ENCODE results near the gene EBF3. TPM values are rescaled to one million over a fixed set of nuclear protein-coding genes. Genes with fewer than 3 reads are reported as not detected.

Gene EBF3
- polyA plus RNA-seq, 6 donors from 2014 or later, result not detected

DNA sequence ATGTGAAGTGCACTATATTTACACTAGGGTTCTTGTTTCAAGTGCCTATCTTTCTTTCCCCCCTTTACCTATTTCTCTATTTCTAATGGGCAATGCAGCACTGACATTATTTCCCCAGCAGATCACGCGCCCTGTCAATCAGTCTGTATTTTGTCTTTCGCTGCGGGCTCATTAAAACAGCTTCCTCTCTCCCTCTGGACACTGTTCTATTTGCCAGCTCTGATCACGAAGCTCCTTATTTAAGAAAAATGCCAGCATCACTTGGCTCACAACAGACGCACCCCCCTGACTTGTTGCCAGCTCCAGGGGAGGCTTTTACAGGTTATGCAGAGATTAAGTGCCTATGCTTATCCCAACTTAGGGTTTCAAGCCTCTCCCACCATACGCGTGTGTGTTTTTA lies 78.5 kb downstream of the EBF3 start:
- H3K36me3 Mint-ChIP-seq, result no peaks in the 10 kb centered on the region

DNA sequence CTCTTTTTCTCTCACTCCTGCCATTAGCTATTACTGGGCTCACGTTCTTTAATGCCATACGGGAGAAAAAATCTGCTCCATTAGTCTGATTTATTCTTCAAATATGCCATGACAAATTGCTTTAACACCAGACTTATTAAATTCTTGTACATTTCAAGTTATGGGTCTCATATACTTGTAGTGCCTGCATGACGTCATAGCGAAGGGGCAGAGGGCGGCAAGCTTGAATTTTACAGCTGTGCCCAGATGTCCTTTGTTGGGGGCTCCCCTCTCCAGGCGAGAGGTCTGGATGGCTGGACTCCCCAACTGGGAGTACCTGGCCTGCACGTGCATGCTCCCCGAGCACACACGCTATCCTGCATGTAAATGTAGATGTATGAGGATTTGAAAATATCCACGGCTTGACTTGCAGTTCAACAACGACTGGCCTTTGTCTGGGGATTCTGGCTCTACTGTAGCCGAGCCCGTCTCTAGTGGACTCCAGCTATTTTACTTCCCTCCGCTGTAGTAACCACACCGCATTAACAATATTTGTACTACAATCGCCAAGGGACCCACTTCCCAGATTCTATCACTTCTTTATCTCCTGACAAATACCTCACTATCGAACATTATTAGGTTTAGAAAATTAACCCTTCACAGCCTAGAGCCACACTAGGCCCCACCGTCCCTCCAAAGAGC lies 79.5 kb downstream of the EBF3 start:
- H3K9me3 Mint-ChIP-seq, result no peaks in the 10 kb centered on the region
- no peak overlapping the region for H3K4me3 Mint-ChIP-seq
- H3K27me3 Mint-ChIP-seq, result peaks cover 0 to 17% (median 0%) of the 10 kb centered on the region in 3 donors
- DNase-seq, result no peak
- H3K4me1 Mint-ChIP-seq, result no peaks in the 10 kb centered on the region
- no peak overlapping the region for H3K27ac Mint-ChIP-seq
- H3K36me3 Mint-ChIP-seq, result no peaks in the 10 kb centered on the region
- ATAC-seq (ENCODE audit: low read depth in 2 of 2), result no peak

More for the DNA sequence above, 78.5 kb downstream of the EBF3 start:
- Mint-ChIP-seq H3K27ac (no peak overlapping the region), H3K4me1 (no peaks in the 10 kb centered on the region), H3K27me3 (peaks cover 0 to 17% (median 0%) of the 10 kb centered on the region in 3 donors), H3K9me3 (no peaks in the 10 kb centered on the region), H3K4me3 (peak overlapping the region in 1 of 8 donors; percentile 17)
- no peak for ATAC-seq (ENCODE audit: low read depth in 2 of 2)
- no peak for DNase-seq

DNA sequence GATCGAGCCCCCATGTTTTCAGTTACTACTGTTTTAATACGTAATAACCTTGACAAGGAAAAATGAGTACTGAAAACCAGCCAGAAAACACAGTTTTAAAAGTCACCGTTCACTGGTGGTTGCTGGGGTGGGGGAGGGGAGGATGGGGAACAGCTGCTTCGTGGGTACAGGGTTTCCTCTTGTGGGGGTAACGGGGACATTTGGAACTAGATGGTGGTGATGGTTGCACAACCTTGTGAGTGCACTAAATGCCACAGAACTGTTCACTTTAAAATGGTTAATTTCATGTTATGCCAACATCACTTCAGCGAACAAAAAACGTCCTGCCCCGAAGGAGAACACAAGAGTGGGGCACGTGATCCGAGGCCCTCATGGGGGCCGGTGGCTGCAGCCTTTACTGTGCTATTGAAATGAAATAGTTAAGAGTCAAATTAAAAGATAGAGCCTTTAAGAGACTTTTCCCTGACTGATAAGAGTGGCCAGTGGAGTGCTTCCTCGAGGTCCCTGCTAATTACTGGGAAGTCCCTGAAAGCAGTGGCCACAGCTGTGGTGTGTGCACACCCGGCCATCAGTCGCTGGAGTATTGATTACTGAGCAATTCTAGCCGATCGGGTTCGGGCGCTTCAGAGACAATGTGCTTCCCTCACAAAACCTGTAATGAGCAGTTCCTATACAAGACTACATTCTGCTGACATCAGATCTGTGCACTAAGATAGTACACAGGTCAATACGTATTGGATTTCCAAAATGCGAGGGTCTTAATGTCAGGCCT lies 80.3 kb downstream of the EBF3 start:
- H3K27ac Mint-ChIP-seq, result no peak overlapping the region
- H3K27me3 Mint-ChIP-seq, result peaks cover 0 to 17% (median 0%) of the 10 kb centered on the region in 3 donors
- no peak for ATAC-seq (ENCODE audit: low read depth in 2 of 2)
- H3K36me3 Mint-ChIP-seq, result no peaks in the 10 kb centered on the region
- DNase-seq, result no peak
- no peak overlapping the region for H3K4me3 Mint-ChIP-seq
- no peaks in the 10 kb centered on the region for H3K9me3 Mint-ChIP-seq
- no peaks in the 10 kb centered on the region for H3K4me1 Mint-ChIP-seq

DNA sequence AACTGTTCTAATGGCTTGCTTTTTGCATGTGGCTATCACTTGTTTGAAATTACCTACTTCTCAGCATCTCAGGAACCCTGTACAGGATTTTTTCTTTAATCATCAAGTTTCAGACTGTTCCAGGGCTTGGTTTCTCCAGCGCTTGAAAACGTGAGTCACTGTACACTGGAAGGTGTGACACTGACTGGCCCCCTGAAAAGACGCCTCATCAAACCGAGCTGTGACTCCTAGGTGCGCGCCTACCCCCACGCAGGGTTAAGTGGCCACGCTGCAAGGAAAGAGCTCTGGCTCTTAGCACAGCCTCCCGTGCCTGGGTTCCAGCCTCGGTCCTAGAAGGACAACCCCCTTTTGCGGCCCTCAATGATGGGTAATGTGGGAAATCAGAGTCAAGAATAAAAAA lies 81.0 kb downstream of the EBF3 start:
- DNase-seq (no peak), ATAC-seq (ENCODE audit: low read depth in 2 of 2) (no peak)
- Mint-ChIP-seq H3K4me3 (no peak overlapping the region), H3K4me1 (no peaks in the 10 kb centered on the region), H3K36me3 (no peaks in the 10 kb centered on the region), H3K27ac (no peak overlapping the region), H3K9me3 (no peaks in the 10 kb centered on the region), H3K27me3 (peaks cover 0 to 17% (median 0%) of the 10 kb centered on the region in 3 donors)

DNA sequence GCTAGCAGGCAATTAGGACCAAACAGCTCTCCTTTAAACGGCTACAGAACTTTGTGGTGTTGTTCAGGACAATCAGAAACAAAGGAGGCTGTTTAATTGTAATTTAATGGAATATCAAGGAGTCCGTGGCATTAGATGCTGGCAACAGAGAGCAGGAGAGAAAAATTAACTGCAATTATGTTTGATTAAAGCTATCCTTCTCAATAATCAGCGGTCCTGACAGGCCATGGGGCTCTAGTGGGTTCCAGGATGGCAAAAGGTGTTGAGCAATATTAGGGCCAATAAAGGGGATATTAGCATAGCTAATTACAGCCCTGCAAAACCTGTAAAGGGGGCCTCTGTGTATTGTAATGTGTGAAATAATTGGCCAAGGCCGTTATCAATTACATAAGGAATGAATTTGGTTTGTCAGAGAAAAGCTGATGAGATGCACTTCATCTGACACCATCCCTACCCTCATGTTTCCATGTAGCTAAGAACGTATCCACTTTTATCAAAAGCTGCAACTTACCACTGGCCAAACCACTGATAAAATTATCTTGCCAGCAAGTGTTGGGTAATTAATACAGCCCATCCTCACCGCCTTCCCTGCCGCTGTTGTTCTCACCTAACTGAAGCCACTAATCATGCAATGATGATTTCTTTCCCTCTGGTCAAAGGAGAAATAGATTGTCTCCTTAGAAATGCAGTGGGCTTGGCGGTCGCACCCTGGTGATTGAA lies 81.6 kb downstream of the EBF3 start:
- DNase-seq, result no peak

DNA sequence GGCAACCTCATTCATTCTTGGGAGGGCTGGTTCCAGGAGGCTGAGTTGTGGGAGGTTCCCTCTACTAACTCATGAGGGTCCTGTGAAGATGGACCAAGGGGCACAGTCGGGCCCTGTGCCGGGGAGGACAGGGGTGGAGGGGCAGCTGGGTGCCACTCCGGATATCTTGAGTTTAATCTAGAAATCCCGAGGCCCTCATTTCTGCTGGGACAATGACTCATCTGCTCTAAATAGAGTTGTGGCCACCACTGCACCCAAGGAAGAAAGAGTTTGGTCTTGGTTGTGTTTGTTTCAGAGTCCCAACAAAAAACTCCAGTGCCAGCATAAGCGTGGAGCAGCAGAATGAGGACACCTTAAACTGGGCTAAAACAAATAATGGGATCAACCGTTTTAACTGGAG lies 82.4 kb downstream of the EBF3 start:
- peaks cover 0 to 11% (median 0%) of the 10 kb centered on the region in 3 donors for H3K27me3 Mint-ChIP-seq
- H3K27ac Mint-ChIP-seq, result no peak overlapping the region
- ATAC-seq (ENCODE audit: low read depth in 2 of 2) (no peak), DNase-seq (no peak)
- H3K4me3 Mint-ChIP-seq, result no peak overlapping the region
- H3K36me3 Mint-ChIP-seq, result no peaks in the 10 kb centered on the region
- H3K4me1 Mint-ChIP-seq, result no peaks in the 10 kb centered on the region
- no peaks in the 10 kb centered on the region for H3K9me3 Mint-ChIP-seq

More for the DNA sequence above, 81.6 kb downstream of the EBF3 start:
- no peaks in the 10 kb centered on the region for H3K36me3 Mint-ChIP-seq
- no peak for ATAC-seq (ENCODE audit: low read depth in 2 of 2)
- H3K9me3 Mint-ChIP-seq, result no peaks in the 10 kb centered on the region
- H3K4me1 Mint-ChIP-seq, result no peaks in the 10 kb centered on the region
- H3K27me3 Mint-ChIP-seq, result peaks cover 0 to 17% (median 0%) of the 10 kb centered on the region in 3 donors
- H3K27ac Mint-ChIP-seq, result no peak overlapping the region
- no peak overlapping the region for H3K4me3 Mint-ChIP-seq

DNA sequence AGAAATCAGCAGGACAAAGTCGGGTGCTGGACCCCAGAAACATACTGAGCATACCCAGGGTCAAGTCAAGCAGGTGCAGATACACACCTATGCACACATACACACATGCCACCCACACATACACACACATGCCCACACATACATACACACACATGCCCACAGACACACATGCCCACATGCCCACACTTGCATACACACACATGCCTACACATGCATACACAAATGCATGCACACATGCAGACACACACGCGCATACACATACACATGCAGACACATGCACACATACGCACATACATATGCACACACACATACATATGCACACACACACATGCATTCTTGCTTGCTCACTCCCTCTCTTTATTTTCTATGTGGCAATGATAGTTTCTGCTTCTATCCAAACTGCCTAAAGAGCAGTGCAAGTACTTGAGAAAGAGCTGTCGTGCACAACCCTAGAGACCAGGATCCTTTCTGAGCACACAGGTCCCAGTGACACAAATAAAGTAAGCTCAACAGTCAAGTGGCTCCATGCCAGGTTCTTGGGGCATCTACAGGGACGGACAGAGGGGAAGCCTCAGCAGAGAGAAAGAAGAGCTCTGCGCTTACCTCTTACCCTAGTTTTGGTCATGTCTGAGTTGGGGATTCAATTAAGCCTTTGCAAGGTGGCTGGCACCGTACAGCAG lies 83.7 kb downstream of the EBF3 start:
- ATAC-seq (ENCODE audit: low read depth in 2 of 2) (no peak), DNase-seq (no peak)
- Mint-ChIP-seq H3K4me3 (no peak overlapping the region), H3K4me1 (no peaks in the 10 kb centered on the region), H3K9me3 (no peaks in the 10 kb centered on the region), H3K36me3 (no peaks in the 10 kb centered on the region), H3K27ac (no peak overlapping the region), H3K27me3 (peaks cover 0 to 5% (median 3%) of the 10 kb centered on the region in 3 donors)

DNA sequence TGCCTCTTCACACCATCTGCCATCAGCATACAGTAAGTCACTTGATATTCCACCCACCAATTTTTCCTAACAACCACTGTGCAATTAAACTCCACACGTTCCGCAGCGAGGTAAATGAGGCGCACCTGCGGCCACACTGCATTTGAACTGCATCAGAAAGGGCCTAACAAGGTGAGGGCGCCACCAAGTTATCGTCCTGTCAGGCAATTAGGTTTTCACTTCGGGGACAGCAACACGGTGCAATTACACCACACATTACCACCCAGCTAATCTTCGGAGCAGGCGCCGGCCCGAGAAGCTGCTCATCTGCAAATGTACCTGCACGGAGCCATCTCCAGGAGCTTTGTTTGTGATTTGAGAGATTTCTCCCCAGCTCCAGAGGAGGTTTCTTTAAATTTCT lies 84.4 kb downstream of the EBF3 start:
- ATAC-seq (ENCODE audit: low read depth in 2 of 2) (no peak), DNase-seq (no peak)
- H3K9me3 Mint-ChIP-seq, result no peaks in the 10 kb centered on the region
- H3K27me3 Mint-ChIP-seq, result peaks cover 0 to 5% (median 0%) of the 10 kb centered on the region in 3 donors
- H3K4me1 Mint-ChIP-seq, result no peaks in the 10 kb centered on the region
- H3K36me3 Mint-ChIP-seq, result no peaks in the 10 kb centered on the region
- H3K4me3 Mint-ChIP-seq, result no peak overlapping the region
- H3K27ac Mint-ChIP-seq, result no peak overlapping the region

DNA sequence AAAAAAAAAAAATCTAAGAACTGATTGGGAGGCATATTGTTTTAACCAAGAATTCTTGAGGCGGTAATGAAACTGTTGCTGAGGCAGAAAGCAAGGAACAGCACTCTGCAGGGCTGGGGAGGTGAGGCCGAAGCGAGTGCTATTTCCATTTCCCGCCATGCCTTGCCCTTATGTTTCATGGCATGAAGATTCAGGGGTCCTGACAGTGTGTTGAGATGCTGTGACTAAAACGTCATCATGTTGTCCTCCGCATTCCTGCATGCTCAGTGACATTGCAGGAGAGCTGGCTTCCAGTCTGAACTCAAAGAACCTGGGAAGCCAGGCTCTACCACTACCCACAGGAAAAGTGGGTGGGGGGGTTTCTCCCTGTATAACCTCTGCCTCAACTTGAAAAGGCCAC lies 85.2 kb downstream of the EBF3 start:
- no peaks in the 10 kb centered on the region for H3K36me3 Mint-ChIP-seq
- peak overlapping the region in 1 of 6 donors; percentile 38 for H3K27ac Mint-ChIP-seq
- H3K4me1 Mint-ChIP-seq, result no peaks in the 10 kb centered on the region
- DNase-seq (no peak), ATAC-seq (ENCODE audit: low read depth in 2 of 2) (no peak)
- no peaks in the 10 kb centered on the region for H3K9me3 Mint-ChIP-seq
- H3K4me3 Mint-ChIP-seq, result no peak overlapping the region
- peaks cover 0 to 5% (median 0%) of the 10 kb centered on the region in 3 donors for H3K27me3 Mint-ChIP-seq

DNA sequence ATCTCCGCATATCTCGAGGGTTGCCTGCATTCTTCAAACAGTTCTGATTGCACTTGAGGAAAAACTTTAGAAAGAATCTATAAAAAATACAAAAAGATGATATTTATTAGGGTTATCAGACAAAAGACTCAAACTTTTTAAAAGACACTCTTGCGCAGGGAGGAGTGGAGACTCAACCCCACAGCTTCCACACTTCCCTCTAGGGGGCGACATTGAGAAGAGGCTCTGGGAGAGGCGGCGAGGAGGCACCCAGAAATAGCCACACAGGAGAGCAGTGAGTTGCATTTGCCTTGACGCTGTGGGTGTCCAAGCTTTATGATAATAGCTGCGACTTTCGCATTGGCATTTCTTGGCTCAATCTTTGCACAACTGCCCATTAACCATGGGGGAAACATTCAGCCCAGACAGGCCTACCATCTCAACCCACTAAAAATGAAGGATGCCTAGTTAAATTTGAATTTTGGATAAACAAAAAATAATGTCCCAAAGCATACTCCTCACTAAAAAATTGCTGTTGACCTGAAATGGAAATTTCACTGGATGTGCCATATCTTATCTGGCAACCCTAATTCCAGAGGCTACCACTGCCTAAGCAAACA lies 86.2 kb downstream of the EBF3 start:
- H3K4me3 Mint-ChIP-seq, result no peak overlapping the region
- H3K4me1 Mint-ChIP-seq, result no peaks in the 10 kb centered on the region
- H3K27ac Mint-ChIP-seq, result no peak overlapping the region
- no peaks in the 10 kb centered on the region for H3K9me3 Mint-ChIP-seq
- peaks cover 0 to 5% (median 0%) of the 10 kb centered on the region in 3 donors for H3K27me3 Mint-ChIP-seq
- no peaks in the 10 kb centered on the region for H3K36me3 Mint-ChIP-seq
- DNase-seq (no peak), ATAC-seq (ENCODE audit: low read depth in 2 of 2) (no peak)

DNA sequence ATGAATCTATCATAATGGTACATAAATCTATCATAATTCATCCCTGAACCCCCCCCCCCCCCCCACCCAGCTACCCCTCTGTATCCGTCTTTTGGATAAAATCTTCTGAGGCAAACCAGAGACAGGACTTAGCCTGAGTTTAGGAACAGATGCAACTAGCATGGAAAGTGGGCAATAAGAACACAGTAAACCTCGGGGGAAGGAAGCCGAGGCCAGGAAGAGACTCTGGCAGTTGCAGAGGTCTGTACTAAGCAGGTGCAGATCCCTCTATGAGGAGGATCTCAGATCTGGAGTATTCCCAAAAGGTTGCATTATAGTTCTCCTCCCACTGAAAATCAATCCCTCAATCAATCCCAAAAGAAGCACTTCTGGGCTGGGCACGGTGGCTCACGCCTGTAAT lies 87.2 kb downstream of the EBF3 start:
- peaks cover 0 to 5% (median 0%) of the 10 kb centered on the region in 3 donors for H3K27me3 Mint-ChIP-seq
- DNase-seq (no peak), ATAC-seq (ENCODE audit: low read depth in 2 of 2) (no peak)
- no peak overlapping the region for H3K27ac Mint-ChIP-seq
- no peaks in the 10 kb centered on the region for H3K36me3 Mint-ChIP-seq
- H3K4me3 Mint-ChIP-seq, result no peak overlapping the region
- H3K4me1 Mint-ChIP-seq, result no peaks in the 10 kb centered on the region
- no peaks in the 10 kb centered on the region for H3K9me3 Mint-ChIP-seq

DNA sequence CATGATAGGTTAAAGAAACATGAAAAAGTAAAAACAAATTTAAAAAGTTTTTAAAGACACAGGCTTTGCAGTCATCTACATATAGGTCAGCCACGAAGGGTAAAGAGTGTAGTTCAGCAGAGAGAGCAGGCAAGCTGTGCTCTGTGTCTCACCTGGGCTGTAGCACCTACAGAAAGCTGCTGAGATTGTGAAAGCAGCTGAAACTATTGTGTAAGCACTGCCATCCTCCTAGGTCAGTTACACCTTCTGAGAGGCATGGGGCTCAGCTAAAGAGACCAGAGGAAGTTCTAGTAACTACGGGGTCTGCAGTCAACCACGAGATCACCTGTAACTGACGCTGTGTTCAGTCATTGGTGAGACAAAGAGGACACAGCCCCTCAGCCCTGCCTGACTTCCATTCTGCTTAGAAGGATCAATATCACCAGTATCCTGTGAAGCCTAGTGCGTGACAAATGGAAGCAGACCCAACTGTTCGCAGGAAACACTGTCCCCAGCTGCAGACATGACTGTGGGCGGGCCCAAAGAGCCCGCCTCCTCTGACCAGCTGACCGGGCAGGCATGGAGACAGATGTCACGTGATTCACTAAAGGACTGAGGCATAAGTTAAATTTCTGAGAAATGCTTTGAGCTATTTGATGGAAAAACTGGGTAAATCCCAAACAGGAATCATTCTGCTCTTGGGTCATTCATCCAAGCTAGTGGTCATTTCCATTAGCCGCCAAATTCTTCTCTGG lies 87.9 kb downstream of the EBF3 start:
- Mint-ChIP-seq H3K27me3 (peaks cover 0 to 5% (median 2%) of the 10 kb centered on the region in 3 donors), H3K4me1 (peaks cover 0 to 2% (median 0%) of the 10 kb centered on the region in 3 donors), H3K36me3 (no peaks in the 10 kb centered on the region), H3K27ac (no peak overlapping the region), H3K9me3 (no peaks in the 10 kb centered on the region), H3K4me3 (no peak overlapping the region)
- DNase-seq, result no peak
- ATAC-seq (ENCODE audit: low read depth in 2 of 2), result no peak

Data from naive B cell (primary cell).